ENCODE data around the gene NCBP1.
A peak's percentile ranks its signal among the peaks of the same experiment; 100 is the strongest.
"Not testable (repeated sequence)": the region's sequence is repeated elsewhere in the genome, so short reads cannot be mapped to it uniquely, and the experiment has no call there.

Gene NCBP1

GRCh38 chr9:97604901-97605645 is 28.5 kb upstream of the NCBP1 start:
- H3K27ac ChIP-seq, result no peak overlapping the region
- TF ChIP-seq CTCF (conservative IDR thresholded peaks at IDR 0.05; ENCODE audit: low read depth, low read length), result no peak
- H3K4me2 ChIP-seq, result no peak overlapping the region
- H3K27me3 ChIP-seq (ENCODE audit: insufficient read depth, low read depth), result no peaks in the 10 kb centered on the region
- no peaks in the 10 kb centered on the region for H3K79me2 ChIP-seq (ENCODE audit: insufficient read depth, low read depth)
- no peak overlapping the region for H2AFZ ChIP-seq (ENCODE audit: low read depth)
- H4K20me1 ChIP-seq (ENCODE audit: insufficient read depth), result no peaks in the 10 kb centered on the region
- peaks cover 17% of the 10 kb centered on the region for H3K4me1 ChIP-seq (ENCODE audit: low read depth, poor library complexity, severe bottlenecking)
- H3K4me3 ChIP-seq (IDR thresholded peaks at IDR 0.05; ENCODE audit: insufficient read depth, low read depth, low read length), result no peak overlapping the region
- H3K36me3 ChIP-seq (ENCODE audit: insufficient read depth), result no peaks in the 10 kb centered on the region
- H3K9ac ChIP-seq, result no peak overlapping the region

GRCh38 chr9:97615439-97616072 is 18.1 kb upstream of the NCBP1 start:
- no peak overlapping the region for H3K9ac ChIP-seq
- peak; percentile 89 for TF ChIP-seq CTCF (conservative IDR thresholded peaks at IDR 0.05; ENCODE audit: low read depth, low read length)
- no peaks in the 10 kb centered on the region for H4K20me1 ChIP-seq (ENCODE audit: insufficient read depth)
- no peak overlapping the region for H3K27ac ChIP-seq
- H3K36me3 ChIP-seq (ENCODE audit: insufficient read depth), result no peaks in the 10 kb centered on the region
- no peaks in the 10 kb centered on the region for H3K27me3 ChIP-seq (ENCODE audit: insufficient read depth, low read depth)
- H3K4me2 ChIP-seq, result no peak overlapping the region
- H2AFZ ChIP-seq (ENCODE audit: low read depth), result no peak overlapping the region
- H3K4me3 ChIP-seq (IDR thresholded peaks at IDR 0.05; ENCODE audit: insufficient read depth, low read depth, low read length), result no peak overlapping the region
- H3K4me1 ChIP-seq (ENCODE audit: low read depth, poor library complexity, severe bottlenecking), result no peaks in the 10 kb centered on the region
- no peaks in the 10 kb centered on the region for H3K79me2 ChIP-seq (ENCODE audit: insufficient read depth, low read depth)

DNA sequence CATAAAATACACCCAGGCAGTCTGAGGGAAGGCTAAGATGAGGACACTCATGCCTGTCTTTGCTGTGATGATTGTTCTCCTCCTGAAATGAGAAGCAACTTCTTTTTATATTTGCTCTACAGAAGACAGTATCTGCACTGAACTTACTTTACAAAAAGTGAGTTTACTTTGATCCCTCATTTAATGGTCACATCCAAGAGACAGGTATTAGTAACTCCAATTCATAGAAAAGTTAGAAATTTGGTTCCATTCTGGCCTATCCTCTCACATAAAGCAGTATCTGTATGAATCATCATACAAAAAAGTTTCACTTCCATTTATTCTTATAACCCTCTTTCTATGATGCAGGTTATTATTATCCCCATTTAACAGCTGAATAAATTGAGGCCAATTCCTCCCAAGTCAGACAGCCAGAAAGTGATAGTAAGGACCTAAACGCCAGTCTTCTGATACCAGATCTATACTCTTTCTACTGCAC is 15.6 kb upstream of the NCBP1 start:
- H2AFZ ChIP-seq (ENCODE audit: low read depth), result no peak overlapping the region
- no peaks in the 10 kb centered on the region for H3K36me3 ChIP-seq (ENCODE audit: insufficient read depth)
- no peak for TF ChIP-seq CTCF (conservative IDR thresholded peaks at IDR 0.05; ENCODE audit: low read depth, low read length)
- H4K20me1 ChIP-seq (ENCODE audit: insufficient read depth), result no peaks in the 10 kb centered on the region
- H3K4me3 ChIP-seq (IDR thresholded peaks at IDR 0.05; ENCODE audit: insufficient read depth, low read depth, low read length), result no peak overlapping the region
- no peak overlapping the region for H3K27ac ChIP-seq
- no peaks in the 10 kb centered on the region for H3K4me1 ChIP-seq (ENCODE audit: low read depth, poor library complexity, severe bottlenecking)
- H3K4me2 ChIP-seq, result no peak overlapping the region
- no peaks in the 10 kb centered on the region for H3K79me2 ChIP-seq (ENCODE audit: insufficient read depth, low read depth)
- H3K27me3 ChIP-seq (ENCODE audit: insufficient read depth, low read depth), result no peaks in the 10 kb centered on the region
- H3K9ac ChIP-seq, result no peak overlapping the region

DNA sequence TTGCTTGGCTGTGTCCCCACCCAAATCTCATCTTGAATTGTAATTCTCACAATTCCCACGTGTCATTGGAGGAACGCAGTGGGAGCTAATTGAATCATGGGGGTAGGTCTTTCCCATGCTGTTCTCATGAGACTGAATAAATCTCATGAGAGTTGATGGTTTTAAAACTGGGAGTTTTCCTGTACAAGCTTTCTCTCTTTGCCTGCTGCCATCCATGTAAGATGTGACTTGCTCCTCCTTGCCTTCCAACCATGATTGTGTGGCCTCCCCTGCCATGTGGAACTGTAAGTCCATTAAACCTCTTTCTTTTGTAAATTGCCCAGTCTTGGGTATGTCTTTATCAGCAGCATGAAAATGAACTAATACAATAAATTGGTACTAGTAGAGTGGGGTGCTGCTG is 13.6 kb upstream of the NCBP1 start:
- H3K36me3 ChIP-seq (ENCODE audit: insufficient read depth); H3K4me2 ChIP-seq; H3K4me1 ChIP-seq (ENCODE audit: low read depth, poor library complexity, severe bottlenecking); H3K79me2 ChIP-seq (ENCODE audit: insufficient read depth, low read depth); H3K27ac ChIP-seq; H2AFZ ChIP-seq (ENCODE audit: low read depth); H4K20me1 ChIP-seq (ENCODE audit: insufficient read depth); H3K4me3 ChIP-seq (IDR thresholded peaks at IDR 0.05; ENCODE audit: insufficient read depth, low read depth, low read length); H3K27me3 ChIP-seq (ENCODE audit: insufficient read depth, low read depth); H3K9ac ChIP-seq: not testable (repeated sequence)

GRCh38 chr9:97622483-97622882 is 11.1 kb upstream of the NCBP1 start:
- not testable (repeated sequence) for H3K9ac ChIP-seq; H3K27me3 ChIP-seq (ENCODE audit: insufficient read depth, low read depth); H3K27ac ChIP-seq; H4K20me1 ChIP-seq (ENCODE audit: insufficient read depth); H3K4me1 ChIP-seq (ENCODE audit: low read depth, poor library complexity, severe bottlenecking); H3K4me3 ChIP-seq (IDR thresholded peaks at IDR 0.05; ENCODE audit: insufficient read depth, low read depth, low read length); H3K36me3 ChIP-seq (ENCODE audit: insufficient read depth); H3K4me2 ChIP-seq; H3K79me2 ChIP-seq (ENCODE audit: insufficient read depth, low read depth); H2AFZ ChIP-seq (ENCODE audit: low read depth)

Data from KMS-11 (cell line).